Fibroblast of lung (primary cell): ENCODE measurements around the gene FLT3.

ENCODE experiments used
- EZH2 ChIP-seq: IDR thresholded peaks from 2 replicates; pipeline ENCODE4 v1.5.1; 2012; ENCODE audit warnings: low read length, control low read depth, mild to moderate bottlenecking; ENCODE audit errors: missing control alignments
- TF ChIP-seq, protein P1 (sequence below), 2 donors: IDR thresholded peaks in 1 of 2; conservative IDR thresholded peaks in 1 of 2; 1 replicate in 1 of 2; 2 replicates in 1 of 2; pipeline ENCODE4 v1.5.1; 2011 to 2012; ENCODE audit warnings: low read length in 2 of 2, control low read depth in 1 of 2, inconsistent platforms in 1 of 2, low read depth in 1 of 2, mild to moderate bottlenecking in 1 of 2

DNA sequence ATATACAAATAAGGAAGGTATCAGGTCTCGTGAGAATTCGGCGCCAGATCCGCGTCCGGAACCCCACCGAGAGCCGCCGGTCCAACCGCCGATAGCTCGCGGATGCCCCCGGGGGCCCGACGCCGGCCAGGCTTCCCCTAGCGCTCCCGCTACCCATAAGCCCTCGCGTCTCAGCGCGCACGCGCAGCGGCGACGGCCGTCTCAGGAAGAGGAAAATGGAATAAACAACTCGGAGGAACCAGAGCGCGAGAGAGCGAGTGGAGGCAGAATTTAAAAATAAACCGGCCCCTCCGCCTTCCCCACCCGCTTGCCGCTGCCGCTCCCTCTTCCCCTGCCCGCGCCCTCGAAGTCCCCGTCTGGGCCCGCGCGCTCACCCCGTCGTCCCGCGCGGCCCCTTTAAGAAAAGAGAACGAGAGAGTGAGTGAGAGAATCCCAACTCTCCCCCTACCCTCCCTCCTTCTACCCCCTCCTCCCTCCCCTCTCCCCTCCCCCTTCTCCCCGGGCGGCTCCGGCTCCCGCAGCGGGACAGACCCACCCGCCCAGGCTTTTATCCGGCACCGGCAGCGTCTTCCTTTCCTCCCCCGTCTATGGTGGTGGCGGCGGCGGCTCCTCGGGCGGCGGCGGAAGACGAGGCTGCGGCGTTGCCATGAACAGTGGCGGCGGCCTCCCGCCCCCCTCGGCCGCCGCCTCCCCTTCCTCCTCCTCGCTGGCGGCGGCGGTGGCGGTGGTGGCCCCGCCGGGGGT is 37.8 kb upstream of the FLT3 start, which contains the start of gene PAN3:
- TF ChIP-seq, protein P1, sequence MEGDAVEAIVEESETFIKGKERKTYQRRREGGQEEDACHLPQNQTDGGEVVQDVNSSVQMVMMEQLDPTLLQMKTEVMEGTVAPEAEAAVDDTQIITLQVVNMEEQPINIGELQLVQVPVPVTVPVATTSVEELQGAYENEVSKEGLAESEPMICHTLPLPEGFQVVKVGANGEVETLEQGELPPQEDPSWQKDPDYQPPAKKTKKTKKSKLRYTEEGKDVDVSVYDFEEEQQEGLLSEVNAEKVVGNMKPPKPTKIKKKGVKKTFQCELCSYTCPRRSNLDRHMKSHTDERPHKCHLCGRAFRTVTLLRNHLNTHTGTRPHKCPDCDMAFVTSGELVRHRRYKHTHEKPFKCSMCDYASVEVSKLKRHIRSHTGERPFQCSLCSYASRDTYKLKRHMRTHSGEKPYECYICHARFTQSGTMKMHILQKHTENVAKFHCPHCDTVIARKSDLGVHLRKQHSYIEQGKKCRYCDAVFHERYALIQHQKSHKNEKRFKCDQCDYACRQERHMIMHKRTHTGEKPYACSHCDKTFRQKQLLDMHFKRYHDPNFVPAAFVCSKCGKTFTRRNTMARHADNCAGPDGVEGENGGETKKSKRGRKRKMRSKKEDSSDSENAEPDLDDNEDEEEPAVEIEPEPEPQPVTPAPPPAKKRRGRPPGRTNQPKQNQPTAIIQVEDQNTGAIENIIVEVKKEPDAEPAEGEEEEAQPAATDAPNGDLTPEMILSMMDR (conservative IDR thresholded peaks at IDR 0.05 in 1 of 2, IDR thresholded peaks at IDR 0.05 in 1 of 2; ENCODE audit: low read depth in 1 of 2, low read length in 2 of 2), result peak; percentile 2 to 21
- no peak for TF ChIP-seq EZH2
